Ishikawa (cell line): ENCODE measurements around the gene EDIL3.

Source experiments
- CREB1 ChIP-seq: IDR thresholded peaks from 2 replicates; pipeline ENCODE4 v1.6.1; 2012; ENCODE audit warnings: low read depth
- EGR1 ChIP-seq: IDR thresholded peaks from 2 replicates; pipeline ENCODE4 v1.6.1; 2012
- EP300 ChIP-seq: IDR thresholded peaks from 2 replicates; pipeline ENCODE4 v1.6.1; 2012; ENCODE audit warnings: borderline replicate concordance
- RAD21 ChIP-seq: IDR thresholded peaks from 2 replicates; pipeline ENCODE4 v1.6.1; 2012; ENCODE audit warnings: low read depth
- TF ChIP-seq, protein P1 (sequence below): IDR thresholded peaks from 2 replicates; pipeline ENCODE4 v1.6.1; 2012; ENCODE audit warnings: low read depth, mild to moderate bottlenecking

GRCh38 chr5:84017523-84018172 is 367.0 kb downstream of the EDIL3 start:
- no peak for TF ChIP-seq EGR1
- TF ChIP-seq CREB1, result no peak
- TF ChIP-seq RAD21, result no peak
- TF ChIP-seq EP300, result no peak
- TF ChIP-seq, protein P1, sequence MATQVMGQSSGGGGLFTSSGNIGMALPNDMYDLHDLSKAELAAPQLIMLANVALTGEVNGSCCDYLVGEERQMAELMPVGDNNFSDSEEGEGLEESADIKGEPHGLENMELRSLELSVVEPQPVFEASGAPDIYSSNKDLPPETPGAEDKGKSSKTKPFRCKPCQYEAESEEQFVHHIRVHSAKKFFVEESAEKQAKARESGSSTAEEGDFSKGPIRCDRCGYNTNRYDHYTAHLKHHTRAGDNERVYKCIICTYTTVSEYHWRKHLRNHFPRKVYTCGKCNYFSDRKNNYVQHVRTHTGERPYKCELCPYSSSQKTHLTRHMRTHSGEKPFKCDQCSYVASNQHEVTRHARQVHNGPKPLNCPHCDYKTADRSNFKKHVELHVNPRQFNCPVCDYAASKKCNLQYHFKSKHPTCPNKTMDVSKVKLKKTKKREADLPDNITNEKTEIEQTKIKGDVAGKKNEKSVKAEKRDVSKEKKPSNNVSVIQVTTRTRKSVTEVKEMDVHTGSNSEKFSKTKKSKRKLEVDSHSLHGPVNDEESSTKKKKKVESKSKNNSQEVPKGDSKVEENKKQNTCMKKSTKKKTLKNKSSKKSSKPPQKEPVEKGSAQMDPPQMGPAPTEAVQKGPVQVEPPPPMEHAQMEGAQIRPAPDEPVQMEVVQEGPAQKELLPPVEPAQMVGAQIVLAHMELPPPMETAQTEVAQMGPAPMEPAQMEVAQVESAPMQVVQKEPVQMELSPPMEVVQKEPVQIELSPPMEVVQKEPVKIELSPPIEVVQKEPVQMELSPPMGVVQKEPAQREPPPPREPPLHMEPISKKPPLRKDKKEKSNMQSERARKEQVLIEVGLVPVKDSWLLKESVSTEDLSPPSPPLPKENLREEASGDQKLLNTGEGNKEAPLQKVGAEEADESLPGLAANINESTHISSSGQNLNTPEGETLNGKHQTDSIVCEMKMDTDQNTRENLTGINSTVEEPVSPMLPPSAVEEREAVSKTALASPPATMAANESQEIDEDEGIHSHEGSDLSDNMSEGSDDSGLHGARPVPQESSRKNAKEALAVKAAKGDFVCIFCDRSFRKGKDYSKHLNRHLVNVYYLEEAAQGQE, result no peak
